ENCODE measurements around the gene CPNE9.

- no peak for TF ChIP-seq CTCF (IDR thresholded peaks at IDR 0.05)
- no peak for TF ChIP-seq EZH2 (IDR thresholded peaks at IDR 0.05)
- no peak for TF ChIP-seq EZH2phosphoT487 (IDR thresholded peaks at IDR 0.05)
Measured at GRCh38 chr3:9686050-9686550, 17.5 kb upstream of the CPNE9 start.

All from neural progenitor cell (in vitro differentiated cells).